Dermis lymphatic vessel endothelial cell (primary cell): Measurements from ENCODE around the gene CCT6A. TPM values are rescaled to one million over a fixed set of nuclear protein-coding genes. Genes with fewer than 3 reads are reported as not detected.

ENCODE experiments used
- total RNA-seq: library from RNA; depleted of rRNA; stranded (reverse); fragments of >200 nt; gene quantifications from 2 replicates; pipeline ENCODE4 v1.2.1, GENCODE V29; 2014

Gene CCT6A
- total RNA-seq = 192 and 228 TPM in 2 replicates

GRCh38 chr7:56051339-56052191 lies at the start of gene CCT6A, which contains the start of gene PSPH:
Gene CCT6A, plus strand, starts transcription at chr7:56051765. Its CDS starts 84 bp downstream, at chr7:56051849.
Gene PSPH, minus strand, starts transcription at chr7:56051444. Its CDS starts 30,232 bp downstream, at chr7:56021212.

DNA sequence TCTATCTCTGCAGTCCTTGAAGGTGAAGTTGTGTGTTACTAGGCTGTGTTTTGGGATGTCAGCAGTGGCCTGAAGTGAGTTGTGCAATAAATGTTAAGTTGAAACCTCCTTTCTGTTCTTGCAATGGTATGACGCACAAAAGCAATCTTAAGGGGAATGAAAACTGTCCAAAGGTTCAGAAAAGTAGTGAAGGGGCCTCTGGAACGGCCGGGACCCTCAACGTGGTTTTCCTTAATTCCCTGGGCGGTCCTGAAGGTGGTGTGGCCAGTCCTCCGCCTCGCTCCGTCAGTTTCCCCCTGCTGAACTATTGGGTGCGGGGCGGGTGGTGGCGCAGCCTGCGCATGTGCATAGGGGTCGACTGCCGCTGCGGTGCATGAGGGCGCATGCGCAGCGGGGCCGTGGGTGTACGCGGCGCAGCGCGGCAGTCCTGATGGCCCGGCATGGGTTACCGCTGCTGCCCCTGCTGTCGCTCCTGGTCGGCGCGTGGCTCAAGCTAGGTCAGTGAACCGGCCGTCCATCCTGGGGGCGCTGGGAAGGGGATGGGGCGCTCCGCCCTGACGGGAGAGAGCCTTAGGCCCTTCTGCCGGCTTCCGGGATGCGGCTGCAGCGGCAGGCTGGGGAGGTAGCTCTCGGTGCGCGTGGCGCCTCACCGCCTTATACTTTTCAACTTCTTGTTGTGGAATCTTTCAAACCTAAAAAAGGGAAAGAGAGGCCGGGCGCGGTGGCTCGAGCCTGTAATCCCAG lies 12.5 kb downstream of the CCT6A start, which contains the start of gene SUMF2:
Gene SUMF2, plus strand, starts transcription at position 405 of the 744 bp plus-strand sequence. Its CDS starts 26 bp downstream, at position 431.

DNA sequence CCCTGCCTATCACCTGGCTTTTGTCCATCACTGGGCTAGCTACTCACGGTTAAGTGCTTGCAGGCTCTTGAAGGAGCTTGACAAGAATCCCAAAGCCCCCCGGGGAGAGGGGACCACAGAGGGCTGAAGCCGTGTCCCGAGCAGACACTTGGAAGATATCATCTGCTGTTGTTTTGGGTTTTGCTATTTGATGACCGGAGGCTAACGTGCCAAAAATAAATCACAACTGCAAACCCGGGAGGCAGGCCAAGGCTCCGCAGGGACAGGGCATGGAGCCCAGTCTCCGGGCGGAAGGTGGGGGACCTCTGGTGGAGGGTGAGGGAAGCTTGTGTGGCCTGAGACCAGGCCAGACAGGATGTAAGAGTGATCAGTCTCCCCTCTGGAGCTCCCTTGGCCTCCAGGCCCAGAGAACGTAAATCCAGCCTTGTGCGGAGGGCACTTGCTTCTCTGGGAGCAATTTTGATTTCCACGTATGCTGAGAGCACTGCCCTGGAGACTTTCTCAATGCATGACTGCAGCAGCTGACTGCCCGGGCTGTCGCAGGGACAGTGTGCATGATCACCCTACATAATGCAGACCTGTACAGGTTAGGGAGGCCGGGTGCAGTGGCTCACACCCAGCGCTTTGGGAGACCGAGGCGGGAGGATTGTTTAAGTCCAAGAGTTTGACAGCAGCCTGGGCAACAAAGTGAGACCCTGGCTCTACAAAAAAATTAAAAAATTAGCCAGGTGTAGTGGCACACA lies 41.4 kb downstream of the CCT6A start, which contains the start of gene PHKG1:
Gene PHKG1, minus strand, starts transcription at position 164 of the 743 bp plus-strand sequence. CDS start 4,011 bp downstream, outside the sequence.

DNA sequence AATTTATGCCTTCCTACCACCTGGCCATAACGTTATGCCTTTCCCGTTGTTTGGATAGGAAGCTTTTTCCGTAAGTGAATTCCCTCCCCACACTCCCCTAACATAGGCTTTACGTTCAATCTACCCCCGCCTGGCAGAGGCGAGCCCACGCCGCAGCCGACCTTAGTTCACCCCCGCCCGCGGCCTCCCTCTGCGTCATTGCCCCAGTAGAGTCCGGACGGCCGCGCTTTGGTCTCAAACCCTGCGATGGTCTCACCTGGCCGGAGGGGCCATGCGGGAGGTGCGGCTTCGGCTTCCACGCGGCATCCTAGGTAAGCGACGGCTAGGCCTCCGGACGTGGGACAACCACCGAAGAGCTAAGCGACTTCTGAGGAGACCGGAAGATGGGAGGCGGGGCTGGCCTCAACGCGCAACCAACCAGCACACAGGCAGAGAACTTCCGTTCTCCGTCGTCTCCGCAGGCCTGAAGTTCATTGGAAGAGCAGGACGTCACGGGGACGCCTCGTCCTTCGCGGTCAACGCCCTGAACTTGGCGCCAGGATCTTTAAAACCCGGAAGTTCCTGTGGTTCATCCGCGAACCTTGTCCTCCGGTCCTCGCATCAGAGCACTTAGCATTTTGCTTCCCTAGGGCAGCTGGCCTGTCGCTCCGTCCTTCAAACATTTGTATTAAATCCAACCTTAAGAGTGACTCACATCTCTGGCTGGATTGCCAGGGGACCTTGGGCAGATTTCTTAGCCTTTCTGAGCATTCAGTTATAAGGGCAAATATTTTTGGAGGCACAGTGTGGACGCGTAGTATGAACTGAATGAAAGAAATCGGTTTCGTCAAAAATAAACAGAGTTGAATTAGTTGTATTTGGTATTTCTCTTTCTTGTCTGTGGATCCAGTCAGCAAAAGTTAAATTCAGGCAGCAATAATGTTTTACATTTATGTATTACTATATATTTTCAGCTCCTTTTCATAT lies 54.8 kb downstream of the CCT6A start, which contains the start of gene CHCHD2:
Gene CHCHD2, minus strand, starts transcription at position 369 of the 966 bp plus-strand sequence. Its CDS starts 63 bp downstream, at position 306.

Other genes starting within 250 kb of the CCT6A start
- not detected in 2 replicates for gene SEPTIN14, start 189.0 kb upstream of the CCT6A start, total RNA-seq
- 2.2 and 5.2 TPM in 2 replicates for gene ZNF713, start 164.3 kb upstream of the CCT6A start, total RNA-seq
- 19.2 and 22.0 TPM in 2 replicates for gene MRPS17, start 99.9 kb upstream of the CCT6A start, total RNA-seq
- gene NIPSNAP2, start 87.2 kb upstream of the CCT6A start, total RNA-seq = 48.2 and 49.6 TPM in 2 replicates
- gene PSPH, start 321 bp upstream of the CCT6A start, total RNA-seq = 12.7 and 19.7 TPM in 2 replicates
- gene SUMF2, start 12.5 kb downstream of the CCT6A start, total RNA-seq = 232 and 251 TPM in 2 replicates
- gene PHKG1, start 41.2 kb downstream of the CCT6A start, total RNA-seq = 0.33 and 0.52 TPM in 2 replicates
- gene CHCHD2, start 54.7 kb downstream of the CCT6A start, total RNA-seq = 224 and 300 TPM in 2 replicates
- gene NUPR2, start 64.7 kb downstream of the CCT6A start, total RNA-seq = not detected in 2 replicates